ENCODE results near the gene SUPT20H. TPM values are rescaled to one million over a fixed set of nuclear protein-coding genes. Genes with fewer than 3 reads are reported as not detected.

Gene SUPT20H
- polyA plus RNA-seq, 3 donors: 89.7 to 93.3 (median 92.2) TPM

DNA sequence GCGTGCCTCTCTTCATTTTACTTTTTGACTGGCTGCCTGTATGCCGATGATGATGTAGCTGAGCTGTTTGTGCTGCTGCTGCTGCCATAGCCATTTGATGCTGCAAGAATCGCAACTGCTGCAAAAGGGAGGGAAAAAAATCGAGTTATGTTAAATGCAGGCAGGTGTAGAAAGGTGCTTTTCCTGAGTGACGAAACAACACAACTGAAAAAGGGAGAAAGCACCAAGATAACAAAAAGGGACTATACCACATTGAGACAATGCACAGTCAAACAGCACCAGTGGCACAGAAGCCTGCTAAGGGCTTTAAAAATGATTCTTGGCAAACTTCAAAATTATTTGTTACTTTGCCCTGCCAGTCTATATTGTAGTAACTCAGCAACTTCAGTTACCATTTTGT lies 49.8 kb downstream of the SUPT20H start:
- DNase-seq (ENCODE audit: low read depth in 3 of 3, low spot score in 2 of 3): no peak

DNA sequence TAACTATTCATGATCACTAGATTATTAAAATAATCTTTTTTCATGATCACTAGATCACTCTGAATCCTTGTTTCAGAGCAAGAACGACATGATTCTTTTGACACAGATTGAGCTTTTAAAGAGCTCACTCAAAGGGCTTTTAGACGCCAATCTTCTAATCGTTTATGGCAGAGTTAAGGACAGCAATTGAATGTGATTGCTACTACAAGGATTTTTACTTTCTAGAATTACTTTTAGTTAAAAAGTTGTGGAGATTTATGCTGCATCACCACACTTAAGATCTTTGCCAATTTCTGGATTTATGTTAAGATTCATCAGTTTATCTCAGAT lies 57.6 kb downstream of the SUPT20H start:
- no peak for DNase-seq (ENCODE audit: low read depth in 3 of 3, low spot score in 2 of 3)

- DNase-seq (ENCODE audit: low read depth in 3 of 3, low spot score in 2 of 3): peak; percentile 67 to 81 (median 76)
Measured at GRCh38 chr13:36999054-36999714, 60.3 kb downstream of the SUPT20H start, which contains the start of gene ALG5. ALG5 (minus strand) TSS chr13:36999340; CDS start chr13:36999300, 40 bp downstream.

GRCh38 chr13:36998624-36999041 lies 60.9 kb downstream of the SUPT20H start:
- no peak for DNase-seq (ENCODE audit: low read depth in 3 of 3, low spot score in 2 of 3)

DNA sequence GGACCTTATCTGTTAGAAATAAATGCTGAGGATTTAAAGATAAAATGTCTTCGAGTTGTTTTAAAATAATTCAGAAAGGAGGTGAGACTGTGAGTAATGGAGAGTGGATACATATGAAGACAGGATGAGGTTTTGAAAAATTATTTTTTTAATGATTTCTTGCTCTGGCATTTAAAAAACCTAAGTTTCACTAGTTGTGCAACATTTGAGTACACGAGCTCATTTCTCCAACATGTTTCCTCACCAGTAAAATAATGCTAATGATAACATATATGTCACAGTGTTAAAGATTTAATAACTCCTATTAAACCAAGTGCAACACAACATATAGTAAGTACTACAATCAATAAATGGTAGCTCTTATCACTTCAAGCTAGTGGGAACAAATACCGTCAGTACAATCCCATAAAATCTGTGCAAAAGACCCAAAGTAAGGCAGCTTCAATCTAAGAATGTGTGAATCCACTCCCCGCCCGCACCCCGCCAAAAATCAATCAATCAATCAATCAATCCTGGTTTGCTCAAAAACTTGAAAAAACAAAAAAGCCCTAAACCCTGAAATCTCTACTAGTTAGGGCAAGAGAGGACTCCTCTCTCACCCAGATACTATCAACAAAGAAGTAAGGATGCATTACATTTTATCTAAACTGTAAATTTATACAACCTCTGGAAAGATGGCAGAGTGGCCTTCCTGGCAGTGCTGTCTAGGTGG lies 61.6 kb downstream of the SUPT20H start:
- no peak for DNase-seq (ENCODE audit: low read depth in 3 of 3, low spot score in 2 of 3)

DNA sequence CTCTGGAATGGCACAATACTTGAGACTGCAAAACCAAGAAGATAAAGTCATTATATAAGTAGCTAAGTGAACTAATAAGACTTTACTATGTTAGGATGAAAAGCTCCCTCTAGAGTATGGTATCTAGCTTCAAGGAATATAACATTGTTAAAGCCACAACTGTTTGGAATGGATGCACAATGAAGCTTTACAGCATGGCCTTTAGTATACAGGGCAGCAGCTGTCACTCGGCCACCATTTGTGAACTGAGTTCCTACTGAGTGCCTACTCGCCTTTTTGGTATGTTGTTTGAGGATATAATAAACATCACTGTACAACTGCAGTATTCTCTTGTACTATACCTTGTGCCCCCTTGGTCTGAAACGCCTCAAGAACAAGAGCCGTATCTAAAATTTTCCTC lies 67.1 kb downstream of the SUPT20H start:
- no peak for DNase-seq (ENCODE audit: low read depth in 3 of 3, low spot score in 2 of 3)

DNA sequence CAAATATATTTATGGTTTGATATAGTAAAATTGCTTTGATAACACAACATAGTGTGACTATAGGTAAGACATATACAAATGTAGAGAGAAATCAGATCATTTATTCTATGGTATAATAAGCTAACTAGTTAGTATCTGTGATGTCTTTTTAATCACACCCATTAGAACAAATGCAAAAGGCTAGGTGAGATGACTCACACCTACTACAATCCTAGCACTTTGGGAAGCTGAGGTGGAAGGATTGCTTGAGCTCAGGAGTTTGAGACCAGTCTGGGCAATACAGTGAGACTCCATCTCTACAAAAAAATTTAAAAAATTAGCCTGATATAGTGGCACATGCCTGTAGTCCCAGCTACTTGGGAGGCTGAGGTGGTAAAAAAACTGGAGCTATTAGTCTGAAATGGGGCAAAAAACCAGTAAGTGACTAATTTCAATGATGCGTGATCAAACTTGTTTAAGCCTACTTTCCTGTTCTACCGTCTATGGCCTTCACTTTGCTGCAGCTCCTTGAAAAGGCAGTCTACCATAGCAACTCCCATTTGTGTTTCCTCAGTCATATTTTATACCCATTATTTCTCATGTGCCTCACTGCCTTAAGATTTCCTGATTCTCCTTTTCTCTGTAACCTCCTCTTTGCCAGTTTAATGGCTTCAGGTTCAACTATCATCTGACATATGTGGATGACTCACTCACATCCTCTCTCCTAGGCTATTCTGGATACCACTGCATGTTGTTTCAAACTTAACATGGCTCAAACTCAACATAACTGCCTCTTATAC lies 72.8 kb downstream of the SUPT20H start:
- no peak for DNase-seq (ENCODE audit: low read depth in 3 of 3, low spot score in 2 of 3)

- DNase-seq (ENCODE audit: low read depth in 3 of 3, low spot score in 2 of 3): no peak
Measured at GRCh38 chr13:36981156-36981743, 78.2 kb downstream of the SUPT20H start.

GRCh38 chr13:36979361-36980050 lies 80.0 kb downstream of the SUPT20H start:
- no peak for DNase-seq (ENCODE audit: low read depth in 3 of 3, low spot score in 2 of 3)

- DNase-seq (ENCODE audit: low read depth in 3 of 3, low spot score in 2 of 3): no peak
Measured at GRCh38 chr13:36975172-36975571, 84.3 kb downstream of the SUPT20H start.

DNA sequence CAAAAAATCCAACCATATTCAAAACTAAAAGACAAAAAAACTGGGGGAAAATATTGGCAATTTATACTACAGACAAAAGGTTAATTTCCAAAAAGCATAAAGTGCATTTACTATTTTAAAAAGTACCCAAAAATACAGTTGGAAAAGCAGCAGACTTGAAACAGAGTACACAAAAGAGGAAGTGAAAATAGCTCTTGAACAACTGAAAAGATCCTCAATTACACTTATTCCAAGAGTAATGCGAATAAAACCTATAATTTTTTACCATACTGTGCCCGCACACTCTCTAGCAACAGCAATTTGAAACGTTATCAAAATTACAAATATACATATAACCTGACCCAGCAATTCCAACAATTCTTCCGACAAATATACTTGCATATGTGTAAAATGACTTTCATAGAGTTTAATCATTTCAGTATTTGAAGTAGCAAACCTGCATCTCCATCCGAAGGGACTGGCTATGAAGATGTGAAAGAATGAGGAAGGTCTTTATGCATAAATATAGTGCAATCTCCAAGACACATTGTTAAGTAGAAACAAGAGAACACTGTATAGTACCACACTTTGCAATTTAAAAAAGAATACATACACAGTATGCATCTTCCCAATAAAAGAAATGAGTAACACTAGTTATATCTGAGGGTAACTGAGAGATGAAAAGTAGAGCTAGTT lies 85.7 kb downstream of the SUPT20H start:
- DNase-seq (ENCODE audit: low read depth in 3 of 3, low spot score in 2 of 3): no peak

DNA sequence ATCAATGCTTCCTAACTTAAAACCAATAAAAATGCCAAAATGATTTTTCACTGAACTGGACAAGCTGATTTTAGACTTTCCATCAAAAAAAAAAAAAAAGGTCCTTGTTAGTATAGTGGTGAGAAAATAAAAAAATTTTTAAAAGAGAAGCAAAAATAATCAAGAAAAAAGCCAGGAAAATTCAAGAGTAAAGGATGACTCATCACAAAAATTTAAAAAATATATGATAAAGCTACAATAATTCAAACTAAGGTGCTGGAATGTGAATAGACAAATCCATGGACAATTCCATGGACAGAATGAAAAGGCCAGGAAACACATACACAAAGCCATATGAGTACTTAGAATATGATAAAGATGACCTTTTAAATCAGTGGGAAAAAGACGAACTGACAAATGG lies 86.5 kb downstream of the SUPT20H start:
- no peak for DNase-seq (ENCODE audit: low read depth in 3 of 3, low spot score in 2 of 3)

DNA sequence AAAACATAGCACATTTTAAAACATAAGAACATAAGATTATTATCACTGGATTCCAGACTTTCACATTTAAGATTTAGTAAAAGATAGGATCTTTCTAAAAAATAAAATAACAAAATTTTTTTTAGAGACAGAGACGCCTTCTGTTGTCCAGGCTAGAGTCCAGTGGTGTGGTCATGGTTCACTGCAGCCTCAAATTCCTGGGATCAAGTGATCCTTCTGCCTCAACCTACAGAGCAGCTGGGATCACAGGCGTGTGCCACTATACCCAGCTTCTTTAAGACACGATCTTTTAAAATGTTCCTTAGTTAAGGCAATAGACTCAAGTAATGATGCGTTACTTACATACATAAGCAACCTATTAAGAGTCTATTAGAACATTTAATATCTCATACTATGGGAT lies 93.1 kb downstream of the SUPT20H start:
- DNase-seq (ENCODE audit: low read depth in 3 of 3, low spot score in 2 of 3): no peak

- DNase-seq (ENCODE audit: low read depth in 3 of 3, low spot score in 2 of 3): no peak
Measured at GRCh38 chr13:36965767-36966166, 93.7 kb downstream of the SUPT20H start.

DNA sequence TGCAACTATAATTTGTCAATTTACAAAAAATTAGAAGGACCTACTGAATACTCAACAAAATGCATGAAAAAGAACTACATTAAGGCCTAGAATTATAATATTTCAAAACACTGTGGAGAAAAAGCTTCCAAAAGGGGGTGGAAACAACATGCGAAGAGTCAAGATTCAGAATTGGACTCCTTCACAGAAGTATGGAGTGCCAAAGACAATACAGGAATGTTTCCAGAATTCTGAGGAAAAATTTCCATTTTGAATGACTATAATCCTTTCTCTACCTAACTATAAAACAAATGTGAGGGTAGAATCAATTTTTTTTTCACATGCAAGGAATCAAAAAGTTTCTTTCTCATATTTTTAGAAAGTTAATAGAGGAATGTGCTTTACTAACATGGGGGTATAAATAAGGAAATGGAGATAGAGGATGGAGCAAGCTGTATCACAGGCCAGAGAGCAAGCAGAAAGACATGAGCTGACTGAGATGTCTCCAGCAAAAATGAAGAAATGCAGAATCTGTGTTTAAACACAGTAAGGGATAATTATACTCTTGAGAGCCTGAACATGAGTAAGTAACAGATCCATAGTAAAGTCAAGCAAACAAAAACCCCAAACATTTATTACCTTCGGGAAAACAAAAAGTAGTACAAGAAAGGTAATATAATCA lies 99.9 kb downstream of the SUPT20H start:
- DNase-seq (ENCODE audit: low read depth in 3 of 3, low spot score in 2 of 3): no peak

Other genes with a start within 250 kb of the SUPT20H start
- gene RFXAP, start 240.5 kb downstream of the SUPT20H start, polyA plus RNA-seq (ENCODE audit: insufficient read length in 3 of 3): 10 to 100 TPM; 12.1 to 14.5 (median 14.2) TPM
- gene SMAD9, start 139.4 kb downstream of the SUPT20H start, polyA plus RNA-seq (ENCODE audit: insufficient read length in 3 of 3): 10 to 100 TPM; 29.3 to 32.4 (median 30.6) TPM
- gene ALG5, start 60.3 kb downstream of the SUPT20H start, polyA plus RNA-seq (ENCODE audit: insufficient read length in 3 of 3): 10 to 100 TPM; 57.8 to 68.3 (median 67.3) TPM
- 10 to 100 TPM; 54.5 to 67.4 (median 67.3) TPM for gene EXOSC8, start 58.9 kb downstream of the SUPT20H start, polyA plus RNA-seq (ENCODE audit: insufficient read length in 3 of 3)
- under 1 TPM; 0.12 to 0.18 (median 0.18) TPM for gene CSNK1A1L, start 46.0 kb upstream of the SUPT20H start, polyA plus RNA-seq (ENCODE audit: insufficient read length in 3 of 3)